NCI-H2029 (cell line): ENCODE measurements around the gene PBOV1.

Experiments
- DNase-seq: peaks from one replicate; lab custom pipeline; 2025; lab: John Stamatoyannopoulos, UW

The PBOV1 gene

DNA sequence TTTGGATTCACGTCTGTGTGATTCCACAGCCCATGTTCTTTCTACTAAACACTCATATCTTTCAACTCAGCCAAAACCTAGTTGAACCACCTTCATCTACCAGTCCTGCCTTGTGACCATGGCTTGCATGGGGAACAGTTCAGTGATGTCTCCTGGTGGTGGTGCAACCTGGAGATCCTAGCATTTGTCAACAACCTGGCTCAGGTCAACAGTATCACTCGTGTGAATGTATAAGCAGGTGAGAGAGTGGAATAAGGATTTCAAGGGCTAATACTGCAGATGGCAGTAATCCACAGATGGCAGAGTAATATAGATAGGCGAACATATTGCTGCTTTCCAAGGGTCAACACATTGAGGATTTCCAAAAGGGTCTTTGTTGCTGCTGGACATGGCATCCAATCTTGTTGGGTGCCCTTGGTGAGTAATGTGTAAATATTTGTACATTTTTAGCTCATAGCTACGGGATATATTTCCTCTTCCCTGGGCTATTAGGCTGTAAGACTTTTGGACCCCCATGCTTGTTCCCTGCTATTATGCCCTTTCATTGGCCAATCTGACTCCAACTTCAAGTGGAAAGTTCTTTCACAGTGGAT lies 13.4 kb downstream of the PBOV1 start:
- DNase-seq, result no peak

DNA sequence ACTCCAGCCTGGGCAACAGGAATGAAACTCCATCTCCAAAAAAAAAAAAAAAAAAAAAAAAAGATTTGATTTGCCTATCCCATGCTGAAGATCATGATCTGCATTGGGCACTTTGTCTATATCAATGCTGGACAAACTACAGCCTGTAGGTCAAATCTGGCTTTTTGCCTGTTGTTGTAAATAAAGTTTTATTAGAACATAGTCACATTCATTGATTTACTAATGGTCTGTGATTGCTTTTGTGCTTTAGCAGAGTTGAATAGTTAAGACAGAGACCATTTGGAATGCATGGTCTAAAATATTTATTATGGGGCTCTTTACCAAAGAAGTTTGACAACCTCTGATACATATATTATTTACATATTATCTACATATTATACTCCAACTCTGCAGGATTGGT lies 14.0 kb downstream of the PBOV1 start:
- no peak for DNase-seq

DNA sequence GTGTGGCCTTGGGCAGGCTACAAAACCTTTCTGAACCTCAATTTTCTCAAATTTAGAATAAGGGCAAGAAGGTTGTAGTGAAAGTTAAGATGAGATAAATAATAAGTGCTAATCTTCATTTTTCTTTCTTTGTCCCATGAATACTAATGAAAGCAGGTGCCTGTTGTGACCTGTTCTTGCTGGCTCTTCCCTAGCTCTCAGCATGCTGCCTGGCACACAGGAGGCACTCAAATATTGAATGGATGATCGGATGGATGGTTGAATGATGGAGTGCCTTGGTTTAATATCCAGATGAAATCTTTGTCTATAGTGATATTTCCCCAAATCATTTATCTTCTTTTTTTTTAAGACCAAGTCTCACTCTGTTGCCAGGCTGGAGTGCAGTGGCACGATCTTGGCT lies 15.0 kb downstream of the PBOV1 start:
- DNase-seq, result no peak

DNA sequence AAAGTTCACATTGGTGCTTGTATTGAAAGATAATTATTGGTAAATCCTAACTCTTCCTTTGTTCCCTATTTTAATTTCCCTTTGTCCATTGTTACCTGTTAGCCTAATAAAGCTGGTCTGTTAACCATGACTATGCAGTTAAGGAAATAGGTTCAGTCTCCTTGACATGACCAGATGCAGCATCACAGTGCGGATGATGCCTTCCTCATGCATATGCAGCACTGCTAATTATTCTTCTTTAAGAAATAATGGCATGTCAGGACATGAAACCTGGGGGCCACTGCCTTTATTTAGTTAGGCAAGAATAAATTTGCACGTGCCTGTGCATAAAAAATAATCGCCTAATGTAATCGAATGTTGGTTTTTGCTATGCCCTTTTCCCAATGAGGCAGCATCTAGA lies 16.5 kb downstream of the PBOV1 start:
- no peak for DNase-seq

DNA sequence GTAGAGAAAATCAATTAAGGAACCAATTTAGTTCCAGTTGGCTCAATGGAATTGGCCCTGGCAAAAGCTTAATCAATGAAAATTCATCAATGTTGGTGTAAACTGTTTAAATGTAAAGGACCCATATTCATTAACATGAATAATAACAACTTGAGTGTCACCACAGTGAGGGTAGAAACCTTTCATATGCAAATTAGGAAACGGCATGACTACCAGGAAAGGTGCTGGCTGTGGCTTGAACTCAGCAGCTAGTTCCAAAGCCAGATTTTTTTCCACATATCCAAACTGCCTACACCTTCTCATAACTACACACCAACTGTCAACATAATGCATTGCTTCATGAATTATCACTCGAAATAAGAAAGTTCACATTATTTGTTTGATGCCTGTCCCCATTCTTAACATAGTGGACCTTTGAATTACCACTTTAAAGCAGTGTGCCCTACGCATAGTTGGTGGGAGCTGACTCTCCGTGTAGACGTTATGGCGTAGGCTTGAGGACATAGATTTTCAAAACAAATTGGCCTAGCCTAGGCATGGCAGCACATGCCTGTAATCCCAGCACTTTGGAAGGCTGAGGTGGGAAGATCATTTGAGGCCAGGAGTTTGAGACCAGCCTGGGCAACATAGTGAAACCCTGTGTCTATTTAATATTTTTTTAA lies 19.7 kb downstream of the PBOV1 start:
- DNase-seq, result no peak

DNA sequence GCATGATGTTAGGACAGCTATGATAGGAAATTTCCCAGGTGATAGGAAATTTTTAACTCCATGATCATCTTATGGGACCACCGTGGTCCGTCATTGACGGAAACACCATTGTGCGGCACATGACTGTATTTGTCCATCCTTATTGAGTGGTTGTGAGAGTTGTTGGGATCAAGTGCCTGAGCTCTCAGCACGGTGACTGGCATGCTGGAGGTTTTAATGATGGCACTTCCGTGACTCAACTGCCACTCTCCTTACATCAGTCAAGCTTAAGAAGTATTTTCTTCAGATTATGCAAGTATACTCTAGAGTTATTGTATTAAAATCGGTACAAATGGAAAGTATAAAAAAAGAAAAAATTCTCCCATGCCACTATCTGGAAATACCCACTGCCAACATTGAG lies 20.7 kb downstream of the PBOV1 start:
- no peak for DNase-seq

DNA sequence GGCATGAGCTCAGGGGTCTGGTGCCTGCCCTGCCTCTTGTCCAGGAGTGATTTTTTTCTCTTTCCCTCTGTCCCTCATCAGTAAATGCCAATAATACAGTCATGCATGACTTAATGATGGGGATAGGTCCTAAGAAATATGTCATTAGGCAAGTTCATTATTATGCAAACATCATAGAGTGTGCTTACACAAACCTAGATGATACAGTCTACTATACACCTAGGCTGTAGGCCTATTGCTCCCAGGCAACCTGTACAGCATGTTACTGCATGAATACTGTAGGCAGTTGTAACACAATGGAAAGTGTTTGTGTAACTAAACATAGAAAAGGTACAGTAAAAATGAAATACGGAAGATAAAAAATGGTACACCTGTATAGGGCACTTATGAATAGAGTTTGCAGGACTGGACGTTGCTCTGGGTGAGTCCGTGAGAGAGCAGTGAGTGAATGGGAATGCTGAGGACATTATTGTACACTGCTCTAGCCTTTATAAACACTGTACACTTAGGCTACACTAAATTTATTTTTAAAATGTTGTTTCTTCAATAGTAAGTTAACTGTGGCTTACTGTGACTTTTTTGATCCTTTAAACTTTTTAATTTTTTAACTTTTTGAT lies 22.1 kb downstream of the PBOV1 start:
- DNase-seq, result no peak

DNA sequence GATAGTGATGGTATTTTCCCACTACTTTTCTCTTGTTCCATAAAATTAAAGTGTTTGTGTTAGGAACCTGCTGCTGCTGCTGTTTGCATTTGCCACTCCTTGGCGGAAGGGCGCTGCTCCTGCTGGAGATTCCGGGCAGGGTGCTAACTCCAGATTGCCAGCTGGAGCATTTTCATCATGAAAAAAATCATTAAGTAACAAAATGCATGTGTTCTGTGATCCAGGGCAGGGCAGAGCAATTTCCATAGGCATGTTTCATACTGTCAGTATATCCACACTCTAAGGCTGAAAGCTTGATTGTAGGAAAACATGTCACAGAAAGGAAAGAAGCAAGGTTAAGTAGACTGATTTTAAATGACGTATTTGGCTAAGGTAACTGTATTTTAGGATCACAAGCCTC lies 24.0 kb downstream of the PBOV1 start:
- no peak for DNase-seq

DNA sequence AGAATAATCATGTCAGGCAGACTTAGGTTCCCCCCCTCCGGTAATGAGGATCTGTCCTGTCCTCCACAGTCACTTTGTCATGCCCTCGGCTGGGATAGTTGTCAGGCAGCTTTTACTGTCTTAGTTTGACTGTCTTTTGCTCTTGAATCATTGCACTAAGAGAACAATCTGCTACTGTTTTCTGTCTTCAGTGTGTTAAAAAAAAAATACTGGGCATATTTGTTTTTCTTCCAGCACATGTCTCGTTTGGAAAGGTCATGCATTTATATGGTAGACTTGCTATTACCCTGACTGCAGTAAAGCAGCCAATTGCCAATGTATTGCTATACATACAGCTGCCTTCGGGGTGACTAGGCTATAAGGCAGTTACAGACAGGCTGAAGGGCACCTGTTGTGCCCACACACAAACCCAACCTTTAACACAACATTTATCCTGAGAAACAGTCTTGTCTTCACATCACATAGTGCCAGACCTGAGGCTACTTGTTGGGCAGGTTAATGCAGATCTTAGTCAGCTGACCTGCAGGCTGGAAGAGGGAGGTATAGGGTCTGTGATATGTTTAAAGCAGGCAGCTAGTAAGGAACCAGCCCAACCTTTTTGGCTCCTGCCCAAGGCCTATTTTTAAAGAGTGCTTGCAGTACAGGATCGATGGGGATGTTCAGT lies 29.9 kb downstream of the PBOV1 start:
- DNase-seq, result no peak

DNA sequence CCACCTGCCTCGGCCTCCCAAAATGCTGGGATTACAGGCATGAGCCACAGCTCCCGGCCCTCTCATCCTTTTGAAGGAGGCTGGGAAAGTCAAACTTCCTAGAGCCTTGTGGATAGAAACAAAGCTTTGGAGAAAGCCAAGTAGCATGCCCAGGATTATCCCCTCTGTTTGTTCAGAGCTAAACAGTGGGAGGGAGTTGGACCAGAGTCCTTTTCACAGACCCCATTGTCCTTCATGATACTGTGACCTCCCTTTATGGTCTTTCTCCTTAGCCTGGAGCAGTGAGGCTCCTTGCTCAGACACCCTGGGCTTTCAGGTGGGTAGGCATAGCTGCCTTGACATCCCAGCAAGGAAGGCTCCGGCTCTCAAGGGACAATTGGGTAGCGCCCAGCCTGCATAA lies 31.1 kb downstream of the PBOV1 start:
- no peak for DNase-seq

DNA sequence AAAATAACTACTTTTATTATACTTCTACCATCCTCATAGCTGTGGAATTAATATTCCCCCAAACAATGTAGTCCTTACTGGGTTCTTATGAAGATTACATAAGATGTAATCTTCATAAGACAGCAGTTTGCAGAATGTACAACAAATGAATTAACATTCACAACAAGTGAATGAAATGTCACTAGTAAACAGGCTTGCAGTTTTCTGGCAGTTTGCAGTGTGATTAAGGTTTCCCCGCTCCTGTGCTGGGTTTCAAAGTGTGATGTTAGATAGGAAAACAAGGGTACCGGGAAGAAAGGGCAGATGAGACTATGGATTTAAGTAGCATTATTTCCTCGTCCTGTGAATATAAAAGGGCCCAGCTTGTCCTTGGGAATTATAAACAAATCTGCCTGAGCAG lies 34.1 kb downstream of the PBOV1 start:
- DNase-seq, result no peak

DNA sequence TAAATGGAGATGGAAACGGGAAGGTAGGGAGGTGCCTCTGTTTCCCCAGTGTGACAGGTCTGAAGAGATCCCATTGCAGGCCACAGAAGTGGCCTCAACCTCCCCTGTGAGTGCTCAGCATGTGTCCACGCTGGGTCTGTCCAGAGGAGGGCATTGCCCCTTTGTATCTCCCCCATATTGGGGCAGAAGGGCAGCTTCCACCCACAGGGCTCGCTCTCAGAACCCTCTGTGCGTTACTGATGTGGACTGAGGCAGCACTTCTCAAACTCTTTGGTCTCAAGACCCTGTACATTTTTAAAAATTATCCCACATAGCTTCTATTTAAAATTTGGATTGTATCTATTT lies 34.5 kb downstream of the PBOV1 start:
- DNase-seq, result no peak

DNA sequence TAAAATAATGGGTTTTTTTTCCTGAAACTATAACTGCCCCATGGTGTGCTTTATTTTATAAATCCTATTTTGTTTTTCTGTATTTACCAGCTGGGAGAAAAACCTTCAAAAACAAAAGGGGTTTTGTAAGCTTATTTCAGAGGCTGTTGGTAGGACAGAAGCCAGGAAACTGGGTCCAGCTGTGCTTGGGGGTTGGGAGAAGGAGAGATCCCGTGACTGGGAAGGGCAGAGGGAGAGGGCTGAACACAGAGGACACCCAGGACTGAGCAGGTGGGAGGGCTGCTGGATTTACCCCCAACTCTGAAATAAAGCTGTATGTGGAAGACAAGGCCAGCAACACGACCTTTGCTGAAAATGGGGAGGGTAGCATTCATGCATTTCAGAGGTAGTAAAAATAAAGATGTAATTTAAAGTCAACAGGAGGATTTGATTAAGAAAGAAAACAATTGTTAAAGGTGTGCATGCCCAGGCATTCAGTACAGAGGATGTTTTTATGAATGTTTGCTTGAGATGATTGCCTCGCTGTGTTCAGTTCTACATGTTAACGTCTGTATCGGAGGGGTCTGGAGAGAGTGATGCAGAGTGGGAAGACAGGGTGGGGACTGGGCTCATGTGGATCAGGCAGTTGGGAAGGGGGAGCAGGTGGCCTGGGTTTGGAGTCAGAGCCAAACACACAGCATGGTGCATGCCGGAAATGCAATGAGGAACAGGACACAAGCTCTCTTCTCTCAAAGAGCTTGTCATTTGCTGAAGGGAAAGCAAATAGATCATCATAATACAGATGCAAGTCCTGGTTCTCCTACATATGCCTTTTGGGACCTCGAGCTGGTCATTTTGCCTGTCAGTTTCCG lies 35.1 kb downstream of the PBOV1 start:
- DNase-seq, result peak; percentile 55

DNA sequence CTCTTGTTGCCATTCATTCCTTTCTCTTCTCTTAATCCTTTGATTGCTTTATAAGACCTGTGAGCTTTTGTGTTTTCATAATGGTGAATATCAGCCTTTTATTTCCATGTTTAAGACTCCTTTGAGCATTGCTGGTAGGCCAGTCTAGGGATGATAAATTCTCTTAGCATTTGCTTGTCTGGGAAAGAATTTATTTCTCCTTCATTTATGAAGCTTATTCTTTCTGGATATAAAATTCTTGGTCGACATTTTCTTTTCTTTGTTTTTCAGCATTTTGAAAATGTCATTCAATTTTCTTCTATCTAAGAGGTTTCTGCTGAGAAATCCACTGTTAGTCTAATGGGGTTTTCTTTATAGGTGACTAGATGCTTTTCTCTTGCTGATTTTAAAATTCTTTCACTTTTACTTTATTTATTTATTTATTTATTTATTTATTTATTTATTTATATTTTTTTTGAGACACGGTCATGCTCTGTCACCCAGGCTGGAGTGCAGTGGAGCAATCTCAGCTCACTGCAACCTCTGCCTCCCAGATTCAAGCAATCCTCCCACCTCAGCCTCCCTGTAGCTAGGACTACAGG lies 41.5 kb downstream of the PBOV1 start:
- no peak for DNase-seq

DNA sequence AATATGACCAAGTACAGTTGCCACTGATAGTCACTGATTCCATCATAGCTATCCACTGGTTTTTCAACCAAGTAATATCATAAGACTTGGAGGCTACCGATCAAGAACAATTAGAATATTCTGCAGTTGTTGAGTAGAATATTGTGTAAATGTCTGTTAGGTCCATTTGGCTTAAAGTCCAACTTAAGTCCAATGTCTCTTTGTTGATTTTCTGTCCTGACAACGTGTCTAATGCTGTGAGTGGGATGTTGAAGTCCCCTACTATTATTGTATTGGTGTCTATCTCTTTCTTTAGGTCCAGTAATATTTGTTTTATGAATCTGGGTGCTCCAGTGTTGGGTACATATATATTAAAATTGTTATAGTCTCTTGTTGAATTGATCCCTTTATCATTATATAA lies 42.7 kb downstream of the PBOV1 start:
- no peak for DNase-seq
